ENCODE results near the gene CHCHD5.
"Not testable (repeated sequence)": the region's sequence is repeated elsewhere in the genome, so short reads cannot be mapped to it uniquely, and the experiment has no call there.

CHCHD5 gene, protein sequence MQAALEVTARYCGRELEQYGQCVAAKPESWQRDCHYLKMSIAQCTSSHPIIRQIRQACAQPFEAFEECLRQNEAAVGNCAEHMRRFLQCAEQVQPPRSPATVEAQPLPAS

GRCh38 chr2:112584134-112584890 lies at the start of gene CHCHD5:
Gene CHCHD5, plus strand, starts transcription at chr2:112584609. Its CDS starts 39 bp downstream, at chr2:112584648.
- no peak for TF ChIP-seq CTCF (IDR thresholded peaks at IDR 0.05; ENCODE audit: low read depth, low read length, missing control alignments)
- peak; percentile 88 for DNase-seq (ENCODE audit: low read depth)
- peak within 1 kb of the TSS; percentile 92 for H3K4me3 ChIP-seq (ENCODE audit: low read depth, low read length)

DNA sequence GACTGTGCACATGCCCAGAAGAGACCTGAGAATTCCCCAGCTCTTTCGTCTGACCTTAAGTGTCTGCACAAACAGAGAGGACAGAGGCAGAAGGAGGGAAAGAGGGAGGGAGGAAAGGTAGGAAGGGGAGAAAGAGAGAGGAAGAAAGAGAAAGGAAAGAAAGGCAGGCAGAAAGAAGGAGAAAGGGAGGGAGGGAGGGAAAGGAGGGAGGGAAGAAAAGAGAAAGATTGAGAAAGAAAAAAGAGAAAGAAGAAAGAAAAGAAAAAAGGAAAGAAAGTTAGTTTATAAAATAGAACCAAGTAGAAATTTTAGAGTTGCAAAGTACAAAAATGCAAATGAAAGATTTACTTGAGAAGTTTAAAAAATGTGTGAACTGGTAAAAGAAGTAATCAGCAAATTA lies 49.6 kb upstream of the CHCHD5 start:
- no peak for TF ChIP-seq CTCF (IDR thresholded peaks at IDR 0.05; ENCODE audit: low read depth, low read length, missing control alignments)
- no peak overlapping the region for H3K4me3 ChIP-seq (ENCODE audit: low read depth, low read length)
- no peak for DNase-seq (ENCODE audit: low read depth)

DNA sequence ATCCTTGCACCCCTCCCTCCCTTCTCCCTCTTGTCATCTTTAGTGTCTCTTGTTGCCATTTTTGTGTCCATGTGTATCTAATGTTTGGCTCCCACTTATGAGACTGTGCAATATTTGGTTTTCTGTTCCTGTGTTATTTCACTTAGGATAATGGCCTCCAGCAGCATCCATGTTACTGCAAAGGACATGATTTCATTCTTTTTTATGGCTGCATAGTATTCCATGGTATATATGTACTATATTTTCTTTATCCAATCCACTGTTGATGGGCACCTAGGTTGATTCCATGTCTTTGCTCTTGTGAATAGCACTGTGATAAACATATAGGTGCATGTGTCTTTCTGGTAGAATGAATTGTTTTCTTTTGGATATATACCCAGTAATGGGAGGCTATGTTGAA lies 47.7 kb upstream of the CHCHD5 start:
- not testable (repeated sequence) for H3K4me3 ChIP-seq (ENCODE audit: low read depth, low read length); DNase-seq (ENCODE audit: low read depth)

DNA sequence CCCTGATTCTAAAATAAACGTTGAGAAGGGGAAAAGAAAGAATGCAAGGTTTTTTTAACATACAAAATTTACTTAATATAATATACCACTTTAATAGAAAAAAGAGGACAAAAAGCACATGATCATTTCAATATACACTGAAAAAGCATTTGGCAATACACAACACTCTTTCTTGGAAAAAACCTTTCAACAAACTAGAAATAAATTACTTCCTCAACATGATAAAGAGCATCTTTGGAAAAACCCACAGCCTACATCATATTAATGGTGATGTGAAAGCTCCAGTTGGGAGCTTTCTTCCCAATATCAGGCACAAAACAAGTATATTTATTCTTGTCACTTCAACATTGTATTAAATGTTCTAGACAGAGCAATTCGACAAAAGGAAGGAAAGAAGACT lies 45.1 kb upstream of the CHCHD5 start:
- no peak for DNase-seq (ENCODE audit: low read depth)

GRCh38 chr2:112540906-112541305 lies 43.5 kb upstream of the CHCHD5 start:
- DNase-seq (ENCODE audit: low read depth) = no peak
- no peak for TF ChIP-seq CTCF (IDR thresholded peaks at IDR 0.05; ENCODE audit: low read depth, low read length, missing control alignments)
- peak overlapping the region; percentile 95; the same call in 1 of the 2 replicates for H3K4me3 ChIP-seq (ENCODE audit: low read depth, low read length)

More for the DNA sequence above, 45.1 kb upstream of the CHCHD5 start:
- H3K4me3 ChIP-seq (ENCODE audit: low read depth, low read length) = no peak overlapping the region
- no peak for TF ChIP-seq CTCF (IDR thresholded peaks at IDR 0.05; ENCODE audit: low read depth, low read length, missing control alignments)

DNA sequence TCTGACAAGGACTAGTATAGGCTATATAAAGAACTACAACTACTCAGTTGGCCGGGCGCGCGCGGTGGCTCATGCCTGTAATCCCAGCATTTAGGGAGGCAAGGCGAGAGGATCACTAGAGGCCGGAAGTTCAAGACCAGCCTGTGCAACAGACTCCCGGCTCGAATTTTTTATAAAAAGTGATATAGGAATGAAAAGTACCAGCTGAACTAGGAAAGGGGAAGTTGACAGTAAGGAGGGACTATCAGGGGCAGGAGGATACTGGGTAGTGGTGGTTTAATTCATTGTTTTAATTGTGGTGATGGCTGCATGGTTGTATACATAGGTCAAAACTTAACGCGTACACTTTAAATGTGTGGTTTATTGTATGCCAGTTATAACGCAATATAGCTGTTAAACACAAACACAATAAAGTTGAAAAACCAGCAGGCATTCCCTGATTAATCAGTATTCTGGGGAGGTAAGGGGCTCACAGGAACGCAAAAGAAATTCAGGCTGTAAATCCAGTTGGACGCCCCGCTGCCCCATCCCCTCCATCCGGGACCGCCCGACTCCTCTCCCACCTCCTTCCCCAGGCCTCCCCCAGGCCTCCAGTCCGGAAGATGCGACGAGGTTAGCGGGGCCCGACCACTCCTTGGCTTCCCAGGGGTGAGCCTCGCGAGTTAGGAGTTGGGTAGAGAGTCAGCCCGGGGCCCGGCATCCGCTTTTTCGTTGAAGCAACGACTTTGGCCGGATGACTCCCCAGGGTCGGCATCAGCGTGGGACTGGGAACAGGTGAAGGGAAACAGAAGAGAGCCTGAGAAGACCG lies 42.9 kb upstream of the CHCHD5 start:
- no peak for DNase-seq (ENCODE audit: low read depth)
- peak overlapping the region; percentile 95 for H3K4me3 ChIP-seq (ENCODE audit: low read depth, low read length)
- TF ChIP-seq CTCF (IDR thresholded peaks at IDR 0.05; ENCODE audit: low read depth, low read length, missing control alignments) = no peak

Data from GM12864 (cell line).